HG02610 (cell line): ENCODE results near the gene EPHB1.

Experiments
- ATAC-seq: cut with Tn5 transposase; IDR thresholded peaks from one replicate; pipeline ENCODE4 v1.9.1; 2021; ENCODE audit warnings: mild to moderate bottlenecking, moderate library complexity; ENCODE audit not compliant: unreplicated experiment

Gene EPHB1

GRCh38 chr3:134874737-134875413, 79.8 kb downstream of the EPHB1 start:
- no peak for ATAC-seq

DNA sequence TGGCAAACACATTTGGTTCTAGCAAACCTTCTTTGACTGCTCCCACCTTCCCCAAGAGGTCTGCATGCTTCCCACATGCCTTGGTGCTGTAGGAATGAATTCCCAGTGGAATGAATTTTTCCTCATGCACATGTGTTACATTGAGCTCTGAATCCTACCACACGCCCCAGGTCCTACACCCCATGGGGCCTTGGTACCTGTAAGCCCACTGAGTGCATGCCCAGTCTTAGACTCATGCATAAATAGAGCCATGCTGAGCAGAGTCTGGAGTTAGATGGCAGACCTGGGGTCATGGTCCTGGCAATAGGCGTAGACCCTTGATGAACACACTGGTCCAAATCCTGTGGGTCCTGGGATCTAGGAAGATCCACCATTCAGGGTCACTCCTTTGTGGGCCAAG, 81.8 kb downstream of the EPHB1 start:
- ATAC-seq = no peak

DNA sequence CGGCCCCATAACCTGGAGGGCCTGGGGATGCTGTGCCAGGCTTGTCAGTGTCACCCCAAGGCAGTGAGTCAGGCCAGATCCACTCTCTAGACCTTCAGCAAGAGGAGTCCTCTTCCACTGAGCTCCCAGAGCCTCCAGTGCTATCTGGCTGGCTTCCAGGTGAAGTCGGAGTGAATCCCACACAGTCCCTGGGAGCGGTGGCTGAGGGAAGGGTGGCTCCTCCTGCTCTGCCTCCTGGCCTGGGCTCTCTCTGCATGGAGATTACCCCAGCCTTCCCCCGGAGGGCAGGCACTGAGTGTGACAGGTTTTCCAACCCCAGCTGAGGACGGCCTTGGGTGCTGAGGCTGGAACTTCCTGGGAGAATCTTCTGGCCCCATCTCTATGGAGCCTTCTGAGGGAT, 82.7 kb downstream of the EPHB1 start:
- no peak for ATAC-seq

DNA sequence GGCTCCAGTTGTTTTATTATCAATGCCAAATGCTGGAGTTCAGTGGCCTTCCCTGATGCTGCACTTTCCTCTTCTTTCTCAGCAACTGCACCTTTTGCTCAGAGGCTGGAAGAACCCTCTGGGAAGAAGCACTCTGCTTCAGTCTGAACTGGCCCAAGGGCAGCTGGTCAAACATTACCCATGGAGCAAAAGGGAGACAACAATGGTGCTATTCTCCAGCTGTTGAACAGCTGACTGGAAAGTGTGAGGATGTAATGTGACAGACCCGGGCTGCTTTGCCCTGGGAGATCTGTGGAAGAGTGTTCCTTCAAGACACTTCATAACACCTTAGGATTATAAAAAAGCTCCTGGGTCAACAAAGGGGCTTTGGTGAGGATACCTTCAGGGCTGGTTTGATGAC, 84.9 kb downstream of the EPHB1 start:
- no peak for ATAC-seq

GRCh38 chr3:134880431-134880830, 85.4 kb downstream of the EPHB1 start:
- ATAC-seq = no peak

GRCh38 chr3:134881305-134881704, 86.2 kb downstream of the EPHB1 start:
- ATAC-seq = no peak

DNA sequence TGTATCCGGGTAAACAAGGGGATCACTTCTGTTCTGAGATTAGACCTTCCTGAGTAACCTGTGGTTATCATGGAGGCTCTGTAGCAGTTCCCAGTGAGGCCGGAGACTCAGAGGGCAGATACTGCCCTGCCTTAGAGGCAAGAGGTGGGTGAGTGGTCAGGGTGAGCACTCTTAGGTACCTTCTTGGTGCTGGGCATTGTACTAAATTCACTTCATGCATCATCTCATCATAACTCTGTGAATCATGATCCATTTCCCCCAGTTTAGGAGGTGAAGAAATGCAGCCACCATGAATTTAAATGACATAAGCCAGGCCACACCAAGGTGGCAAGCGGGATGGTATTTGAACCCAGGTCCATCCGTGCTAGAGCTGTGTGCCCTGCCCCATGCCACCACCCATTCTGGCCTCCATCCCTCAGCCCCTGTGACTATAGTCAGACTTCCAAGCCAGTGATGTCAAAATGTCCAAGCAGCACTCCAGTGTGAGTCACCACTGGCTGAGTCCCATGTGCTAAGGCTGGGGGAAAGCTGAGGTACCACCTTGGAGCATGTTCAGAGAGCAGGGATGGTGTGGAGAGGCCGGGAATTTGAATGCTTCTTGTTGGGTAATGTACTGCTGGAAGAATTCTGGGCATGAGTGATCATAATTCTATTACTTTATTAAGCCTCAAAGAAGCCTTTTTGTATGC, 88.8 kb downstream of the EPHB1 start:
- no peak for ATAC-seq

- peak; percentile 91 for ATAC-seq
These were observed 91.0 kb downstream of the EPHB1 start for GRCh38 chr3:134885877-134886621.

DNA sequence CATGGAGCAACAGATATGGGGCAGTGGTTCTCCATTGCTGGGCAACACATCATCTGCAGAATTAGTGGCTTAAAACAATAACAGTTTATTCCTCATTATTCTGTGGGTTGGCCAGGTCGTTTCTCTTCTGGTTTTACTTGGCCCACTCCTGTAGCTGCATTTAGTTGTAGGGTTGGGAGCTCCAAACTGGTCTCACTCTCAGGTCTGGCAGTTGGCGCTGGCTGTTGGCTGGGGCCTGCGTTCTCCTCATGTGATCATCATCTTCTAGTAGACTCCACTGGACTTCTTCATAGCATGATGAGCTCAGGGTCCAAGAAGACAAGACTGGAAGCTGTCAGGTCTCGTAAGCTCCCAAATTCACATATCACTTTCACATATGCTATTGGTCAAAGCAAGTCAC, 91.9 kb downstream of the EPHB1 start:
- ATAC-seq = no peak

DNA sequence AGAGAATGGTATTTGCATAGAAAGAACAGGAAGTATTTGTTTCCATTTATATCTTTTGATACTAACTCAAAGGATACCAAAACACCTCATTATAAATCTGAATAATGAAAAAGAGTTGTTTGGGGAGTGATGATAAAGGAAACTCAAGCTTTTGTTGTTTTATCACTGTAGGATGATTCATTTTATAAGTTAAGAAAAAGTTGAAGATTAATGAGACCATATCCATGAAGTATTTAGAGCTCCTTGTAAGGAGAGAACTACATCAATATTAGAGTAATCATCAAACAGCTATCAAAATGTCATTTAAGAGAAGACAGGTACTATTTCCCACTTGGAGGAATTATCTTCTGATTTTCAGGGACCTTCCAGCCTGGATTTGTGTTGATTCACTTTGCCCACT, 92.5 kb downstream of the EPHB1 start:
- no peak for ATAC-seq

GRCh38 chr3:134892326-134892725, 97.3 kb downstream of the EPHB1 start:
- no peak for ATAC-seq

GRCh38 chr3:134892761-134893160, 97.7 kb downstream of the EPHB1 start:
- ATAC-seq = no peak

DNA sequence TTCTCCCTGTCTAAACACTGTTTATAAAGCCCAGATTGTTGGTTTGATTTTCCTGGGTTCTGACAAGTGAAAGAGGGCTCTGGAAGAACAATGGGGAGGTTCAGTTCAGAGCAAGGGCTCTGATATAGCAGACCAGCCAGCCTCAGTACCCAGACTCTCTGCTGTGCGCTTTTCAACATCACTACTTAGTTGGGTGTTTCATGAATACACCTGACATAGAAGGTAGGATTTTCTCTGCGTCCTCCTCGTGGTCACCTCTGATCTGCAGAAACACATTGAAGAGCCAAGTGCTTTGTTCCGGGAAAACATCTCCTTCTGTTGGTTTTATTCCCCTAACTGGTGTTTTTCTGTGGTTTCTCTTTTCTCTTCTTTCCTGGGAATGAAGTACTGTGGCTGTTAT, 99.5 kb downstream of the EPHB1 start:
- no peak for ATAC-seq

GRCh38 chr3:134895181-134895580, 100.1 kb downstream of the EPHB1 start:
- ATAC-seq = no peak

GRCh38 chr3:134896141-134896540, 101.1 kb downstream of the EPHB1 start:
- ATAC-seq = no peak

GRCh38 chr3:134896696-134897095, 101.6 kb downstream of the EPHB1 start:
- no peak for ATAC-seq

DNA sequence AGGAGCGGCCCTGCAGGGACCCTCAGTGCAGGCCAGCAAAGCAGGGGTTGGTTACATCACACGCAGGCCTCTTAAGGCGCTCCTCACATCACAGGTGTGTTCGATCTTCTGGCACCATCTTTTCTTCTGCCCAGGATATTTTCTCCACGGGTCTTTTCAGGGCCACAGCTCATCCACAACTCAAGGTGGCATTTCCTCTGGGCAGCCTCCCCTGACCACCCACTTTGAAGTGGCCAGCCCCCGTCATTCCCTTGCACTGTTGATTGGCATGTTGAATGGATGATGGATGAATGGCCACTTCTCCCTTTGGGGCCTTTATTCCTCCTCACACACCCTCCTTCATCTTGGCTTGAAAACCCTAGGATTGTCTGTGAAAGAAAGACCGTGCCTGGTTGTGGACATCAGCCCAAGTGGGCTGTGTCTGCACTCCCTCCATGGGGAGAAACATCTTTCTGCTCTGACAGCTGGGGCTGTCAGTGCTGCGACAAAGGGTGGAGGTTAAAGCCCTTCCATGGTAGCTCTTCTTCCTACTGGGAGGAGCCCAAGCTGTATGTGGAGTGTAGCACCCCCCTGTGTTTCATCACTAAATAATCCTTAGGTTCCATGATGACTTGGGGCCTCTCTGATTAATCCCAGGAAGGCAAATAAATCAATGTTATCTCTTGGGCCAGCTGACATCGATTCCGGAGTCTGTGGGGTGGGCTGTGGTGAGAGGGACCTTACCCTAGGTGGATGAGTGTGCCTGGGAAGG, 102.5 kb downstream of the EPHB1 start:
- ATAC-seq = no peak

GRCh38 chr3:134898181-134898754, 103.2 kb downstream of the EPHB1 start:
- ATAC-seq = no peak

GRCh38 chr3:134899786-134900185, 104.7 kb downstream of the EPHB1 start:
- no peak for ATAC-seq

DNA sequence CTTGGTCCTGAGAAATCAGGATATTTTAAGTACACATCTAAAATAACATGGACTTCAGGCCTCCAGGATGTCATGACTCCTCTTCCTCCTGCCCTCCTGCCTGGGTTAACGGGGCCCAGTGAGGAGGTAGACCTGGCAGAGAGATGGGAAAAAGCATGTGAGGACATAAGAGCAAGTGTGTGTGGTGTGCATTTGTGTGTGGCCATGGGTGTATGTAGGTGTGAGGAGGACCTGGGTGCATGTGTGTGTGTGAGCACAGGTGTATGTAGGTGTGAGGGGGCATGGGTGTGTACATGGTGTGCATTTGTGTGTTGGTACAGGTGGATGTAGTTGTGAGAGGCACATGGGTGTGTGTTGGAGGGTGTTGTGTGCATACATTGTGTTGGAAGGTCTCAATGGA, 105.4 kb downstream of the EPHB1 start:
- no peak for ATAC-seq

GRCh38 chr3:134901461-134901860, 106.4 kb downstream of the EPHB1 start:
- no peak for ATAC-seq
